ENCODE measurements around the gene IDI1. TPM values are rescaled to one million over a fixed set of nuclear protein-coding genes. Genes with fewer than 3 reads are reported as not detected.

IDI1 gene
- total and polyA plus RNA-seq, 2 of the 13 experiments (the other 11 are each of a cell fraction or from before 2014, with no cell fraction given), result 44.4 to 145 TPM

DNA sequence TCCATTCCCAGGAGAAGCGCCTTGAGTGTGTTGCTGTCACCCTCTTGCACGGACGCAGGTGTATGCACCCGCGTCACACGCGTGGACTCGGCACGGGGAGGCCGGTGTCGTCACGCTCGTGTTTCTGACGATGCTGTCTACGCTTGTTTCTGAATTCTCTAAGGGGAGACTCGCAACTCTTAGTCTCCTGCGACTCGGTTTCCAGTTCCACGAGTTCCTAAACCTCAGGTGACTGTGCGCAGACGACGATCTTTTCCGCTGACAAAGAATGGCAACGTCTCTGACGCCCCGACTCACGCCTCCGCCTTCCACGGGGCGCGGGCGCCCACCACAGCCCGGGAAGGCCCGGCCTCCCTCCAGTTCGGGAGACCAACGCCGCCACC lies 579 bp downstream of the IDI1 start (continued):
- TF ChIP-seq, protein P1, sequence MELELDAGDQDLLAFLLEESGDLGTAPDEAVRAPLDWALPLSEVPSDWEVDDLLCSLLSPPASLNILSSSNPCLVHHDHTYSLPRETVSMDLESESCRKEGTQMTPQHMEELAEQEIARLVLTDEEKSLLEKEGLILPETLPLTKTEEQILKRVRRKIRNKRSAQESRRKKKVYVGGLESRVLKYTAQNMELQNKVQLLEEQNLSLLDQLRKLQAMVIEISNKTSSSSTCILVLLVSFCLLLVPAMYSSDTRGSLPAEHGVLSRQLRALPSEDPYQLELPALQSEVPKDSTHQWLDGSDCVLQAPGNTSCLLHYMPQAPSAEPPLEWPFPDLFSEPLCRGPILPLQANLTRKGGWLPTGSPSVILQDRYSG (CRISPR knock-in tag; IDR thresholded peaks at IDR 0.05), result no peak
- TF ChIP-seq CBX2 (IDR thresholded peaks at IDR 0.05; ENCODE audit: low read depth, low read length) (no peak), CBX2 (CRISPR knock-in tag; IDR thresholded peaks at IDR 0.05; ENCODE audit: low read depth) (no peak), NFIB (CRISPR knock-in tag; IDR thresholded peaks at IDR 0.05; ENCODE audit: borderline replicate concordance) (no peak), PPARG (CRISPR knock-in tag; conservative IDR thresholded peaks at IDR 0.05) (no peak), HMGA1 (CRISPR knock-in tag; conservative IDR thresholded peaks at IDR 0.05) (no peak), ZNF75D (CRISPR knock-in tag; IDR thresholded peaks at IDR 0.05; ENCODE audit: borderline replicate concordance) (no peak), PHF5A (CRISPR knock-in tag; IDR thresholded peaks at IDR 0.05; ENCODE audit: low read depth, unreplicated experiment) (no peak), SIN3B (IDR thresholded peaks at IDR 0.05; ENCODE audit: low read length) (no peak), ZNF432 (CRISPR knock-in tag; IDR thresholded peaks at IDR 0.05; ENCODE audit: borderline replicate concordance) (peak; percentile 18; the same call in 1 of the 2 replicates), MAFF (IDR thresholded peaks at IDR 0.05; ENCODE audit: low read depth, low read length) (no peak)
- TF ChIP-seq, protein P2, sequence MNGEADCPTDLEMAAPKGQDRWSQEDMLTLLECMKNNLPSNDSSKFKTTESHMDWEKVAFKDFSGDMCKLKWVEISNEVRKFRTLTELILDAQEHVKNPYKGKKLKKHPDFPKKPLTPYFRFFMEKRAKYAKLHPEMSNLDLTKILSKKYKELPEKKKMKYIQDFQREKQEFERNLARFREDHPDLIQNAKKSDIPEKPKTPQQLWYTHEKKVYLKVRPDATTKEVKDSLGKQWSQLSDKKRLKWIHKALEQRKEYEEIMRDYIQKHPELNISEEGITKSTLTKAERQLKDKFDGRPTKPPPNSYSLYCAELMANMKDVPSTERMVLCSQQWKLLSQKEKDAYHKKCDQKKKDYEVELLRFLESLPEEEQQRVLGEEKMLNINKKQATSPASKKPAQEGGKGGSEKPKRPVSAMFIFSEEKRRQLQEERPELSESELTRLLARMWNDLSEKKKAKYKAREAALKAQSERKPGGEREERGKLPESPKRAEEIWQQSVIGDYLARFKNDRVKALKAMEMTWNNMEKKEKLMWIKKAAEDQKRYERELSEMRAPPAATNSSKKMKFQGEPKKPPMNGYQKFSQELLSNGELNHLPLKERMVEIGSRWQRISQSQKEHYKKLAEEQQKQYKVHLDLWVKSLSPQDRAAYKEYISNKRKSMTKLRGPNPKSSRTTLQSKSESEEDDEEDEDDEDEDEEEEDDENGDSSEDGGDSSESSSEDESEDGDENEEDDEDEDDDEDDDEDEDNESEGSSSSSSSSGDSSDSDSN (CRISPR knock-in tag; IDR thresholded peaks at IDR 0.05), result no peak
- TF ChIP-seq, protein P3, sequence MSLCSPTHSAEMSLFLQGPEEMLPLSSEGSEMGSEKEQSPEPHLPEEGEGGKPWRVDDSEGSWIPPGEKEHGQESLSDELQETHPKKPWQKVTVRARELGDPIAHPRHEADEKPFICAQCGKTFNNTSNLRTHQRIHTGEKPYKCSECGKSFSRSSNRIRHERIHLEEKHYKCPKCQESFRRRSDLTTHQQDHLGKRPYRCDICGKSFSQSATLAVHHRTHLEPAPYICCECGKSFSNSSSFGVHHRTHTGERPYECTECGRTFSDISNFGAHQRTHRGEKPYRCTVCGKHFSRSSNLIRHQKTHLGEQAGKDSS (CRISPR knock-in tag; IDR thresholded peaks at IDR 0.05; ENCODE audit: borderline replicate concordance, low read depth), result no peak
